Colon (tissue), 2 donors: Measurements from ENCODE around the gene EMB.
"Not testable (repeated sequence)": the region's sequence is repeated elsewhere in the genome, so short reads cannot be mapped to it uniquely, and the experiment has no call there.

Source experiments
- FAIRE-seq: peaks from 2 replicates; lab custom pipeline; 2012; peaks lifted over from hg19 to GRCh38; lab: Jason Lieb, UNC
- donor health status: control.
- donor health status: control.

Gene EMB

GRCh38 chr5:50440651-50441492 lies at the start of gene EMB:
Gene EMB (minus strand): TSS chr5:50441288. CDS start chr5:50441151, 137 bp downstream.
- FAIRE-seq = no peak

- not testable (repeated sequence) for FAIRE-seq
Observed at GRCh38 chr5:50489491-50489890, 48.4 kb upstream of the EMB start.

- FAIRE-seq = not testable (repeated sequence)
Observed at GRCh38 chr5:50478790-50479189, 37.7 kb upstream of the EMB start.

GRCh38 chr5:50476549-50476948 lies 35.5 kb upstream of the EMB start:
- no peak for FAIRE-seq

GRCh38 chr5:50465015-50465414 lies 23.9 kb upstream of the EMB start:
- FAIRE-seq = not testable (repeated sequence)

- FAIRE-seq = no peak
Observed at GRCh38 chr5:50463726-50464125, 22.6 kb upstream of the EMB start.

GRCh38 chr5:50463047-50463446 lies 22.0 kb upstream of the EMB start:
- FAIRE-seq = no peak

- FAIRE-seq = not testable (repeated sequence)
Observed at GRCh38 chr5:50462579-50462978, 21.5 kb upstream of the EMB start.

GRCh38 chr5:50458372-50458771 lies 17.3 kb upstream of the EMB start:
- FAIRE-seq = not testable (repeated sequence)

- not testable (repeated sequence) for FAIRE-seq
Observed at GRCh38 chr5:50449241-50449640, 8.2 kb upstream of the EMB start.

GRCh38 chr5:50447941-50448340 lies 6.9 kb upstream of the EMB start:
- FAIRE-seq = no peak

GRCh38 chr5:50447228-50447627 lies 6.1 kb upstream of the EMB start:
- no peak for FAIRE-seq

GRCh38 chr5:50445296-50445949 lies 4.3 kb upstream of the EMB start:
- FAIRE-seq = no peak

GRCh38 chr5:50442559-50443539 lies 1.8 kb upstream of the EMB start:
- not testable (repeated sequence) for FAIRE-seq

- no peak for FAIRE-seq
Observed at GRCh38 chr5:50441493-50441955, 436 bp upstream of the EMB start.

- FAIRE-seq = no peak
Observed at GRCh38 chr5:50439221-50439620, 1.9 kb downstream of the EMB start.

- not testable (repeated sequence) for FAIRE-seq
Observed at GRCh38 chr5:50438060-50438459, 3.0 kb downstream of the EMB start.

GRCh38 chr5:50435168-50435567 lies 5.9 kb downstream of the EMB start:
- FAIRE-seq = no peak

GRCh38 chr5:50431133-50431904 lies 9.8 kb downstream of the EMB start:
- not testable (repeated sequence) for FAIRE-seq

GRCh38 chr5:50423100-50423799 lies 17.8 kb downstream of the EMB start:
- FAIRE-seq = not testable (repeated sequence)
